ENCODE results near the gene AMOTL1.

GRCh38 chr11:94801866-94802460 is 33.8 kb downstream of the AMOTL1 start:
- TF ChIP-seq CTCF (IDR thresholded peaks at IDR 0.05) = no peak
- no peak for TF ChIP-seq POLR2A (IDR thresholded peaks at IDR 0.05)
